HG02798 (cell line): ENCODE data around the gene PTPRN2.

ENCODE experiments used
- ATAC-seq: cut with Tn5 transposase; IDR thresholded peaks from one replicate; pipeline ENCODE4 v1.9.1; 2021; ENCODE audit warnings: mild to moderate bottlenecking; ENCODE audit not compliant: unreplicated experiment, poor library complexity

PTPRN2 gene

DNA sequence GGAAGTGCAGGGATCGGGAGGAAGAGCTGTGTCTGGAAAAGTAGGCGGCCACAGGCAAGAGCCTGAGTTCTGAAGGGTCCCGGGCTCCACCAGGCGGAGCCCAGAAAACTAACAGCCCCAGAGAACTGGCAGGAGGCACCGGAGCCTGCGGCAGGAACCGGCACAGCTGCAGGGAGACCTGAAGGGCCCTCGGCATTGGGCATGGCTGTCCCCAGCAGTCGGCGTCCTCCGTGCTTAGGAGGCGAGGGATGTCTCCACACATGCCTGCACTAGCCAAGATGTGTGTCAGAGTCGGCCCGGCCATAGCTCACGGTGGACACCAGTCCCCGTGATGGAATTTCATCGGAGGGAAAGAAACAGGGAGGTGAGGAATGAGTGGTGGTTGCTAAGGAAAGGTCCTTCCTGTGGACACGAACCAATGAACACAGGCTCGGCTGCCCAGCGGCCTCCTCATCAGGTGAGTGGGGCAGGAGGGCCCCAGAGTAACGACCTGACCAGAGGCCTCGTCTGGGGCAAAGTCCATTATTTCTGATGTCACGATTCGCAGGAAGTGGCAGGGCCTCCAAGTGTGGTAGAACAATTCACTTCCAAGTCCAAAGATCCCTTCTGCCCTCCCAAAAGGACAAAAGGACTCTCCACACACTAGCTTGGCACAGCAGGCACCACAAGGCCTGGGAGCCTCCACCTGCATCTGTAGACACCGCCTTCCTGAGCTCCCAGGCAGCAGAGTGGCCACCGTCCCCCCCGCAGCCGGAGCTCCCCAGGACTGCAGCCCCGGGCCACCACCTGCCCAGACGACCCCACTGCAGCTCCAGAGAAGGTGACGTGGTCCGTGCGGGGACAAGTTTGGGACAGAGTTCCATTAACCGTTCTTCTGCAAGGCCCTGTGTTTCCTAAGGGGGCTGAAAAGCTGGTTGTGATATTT is 444.2 kb downstream of the PTPRN2 start:
- no peak for ATAC-seq

DNA sequence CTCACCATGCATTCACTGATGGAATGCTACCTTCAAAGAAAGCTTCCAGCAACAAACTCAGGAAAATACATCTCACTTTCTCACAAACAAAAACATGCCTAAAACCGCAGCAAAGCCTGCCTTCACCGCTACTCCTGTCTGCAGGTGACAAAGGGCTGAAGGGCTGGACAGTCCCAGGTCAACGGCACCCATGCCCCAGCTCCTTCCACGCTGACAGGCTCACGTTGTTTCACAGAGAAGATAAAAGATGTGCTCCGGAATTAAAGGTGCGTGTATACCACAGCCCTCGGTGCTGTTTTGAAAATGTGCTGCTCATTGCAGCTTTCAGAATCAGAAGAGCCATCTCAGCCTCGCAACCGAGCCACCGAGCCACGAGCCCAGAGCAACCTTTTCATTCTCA is 445.0 kb downstream of the PTPRN2 start:
- ATAC-seq = no peak

DNA sequence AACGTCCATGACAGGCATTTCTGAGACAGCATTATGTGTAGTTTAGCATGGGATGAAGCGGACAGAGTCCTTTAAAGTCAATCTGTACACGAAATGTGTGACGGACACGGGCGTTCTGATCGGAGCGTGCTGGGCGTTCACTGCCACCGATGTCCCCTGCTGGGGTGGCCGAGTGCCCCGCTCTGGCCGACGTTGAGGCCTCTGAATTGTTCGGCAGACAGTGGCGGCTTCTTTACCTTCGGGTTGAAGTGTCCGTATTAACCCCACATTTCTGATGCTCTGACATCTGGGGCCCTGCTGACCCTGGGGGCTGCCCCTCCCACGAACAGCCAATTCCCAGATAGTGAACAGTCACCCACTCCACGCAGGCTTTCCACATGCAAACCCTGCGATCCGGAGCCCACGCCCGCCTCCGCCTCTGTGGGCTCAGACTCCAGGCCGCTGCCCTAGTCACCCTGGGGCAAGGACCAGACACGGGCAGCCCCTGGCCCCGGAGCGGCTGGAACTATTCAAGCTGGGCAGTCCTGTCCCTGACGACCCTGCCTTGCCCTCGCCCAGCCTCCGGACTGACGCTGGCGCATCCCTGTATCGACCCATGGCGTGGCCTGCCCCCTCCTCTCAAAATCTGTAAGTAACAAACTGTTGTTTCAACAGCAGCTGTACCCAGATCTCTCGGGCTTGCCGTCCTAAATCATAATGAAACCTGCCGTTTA is 445.7 kb downstream of the PTPRN2 start:
- no peak for ATAC-seq

DNA sequence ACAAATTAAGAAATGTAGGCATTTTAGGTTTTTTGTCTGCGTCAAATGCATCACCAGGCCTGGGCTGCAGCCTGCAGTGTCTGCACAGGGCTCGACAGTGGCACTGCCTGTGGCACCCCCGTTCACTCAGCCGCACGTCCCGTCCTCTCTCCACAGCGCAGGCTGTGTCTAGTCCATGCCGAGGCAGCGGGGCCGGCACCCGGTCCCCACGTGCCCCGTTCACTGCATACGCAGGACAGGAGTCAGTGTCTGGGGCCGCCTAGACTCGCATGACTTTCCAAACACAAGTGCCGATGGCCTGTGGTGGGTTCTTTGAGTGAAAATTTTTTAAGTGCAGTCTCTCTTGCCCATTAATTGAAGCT is 446.4 kb downstream of the PTPRN2 start:
- no peak for ATAC-seq

DNA sequence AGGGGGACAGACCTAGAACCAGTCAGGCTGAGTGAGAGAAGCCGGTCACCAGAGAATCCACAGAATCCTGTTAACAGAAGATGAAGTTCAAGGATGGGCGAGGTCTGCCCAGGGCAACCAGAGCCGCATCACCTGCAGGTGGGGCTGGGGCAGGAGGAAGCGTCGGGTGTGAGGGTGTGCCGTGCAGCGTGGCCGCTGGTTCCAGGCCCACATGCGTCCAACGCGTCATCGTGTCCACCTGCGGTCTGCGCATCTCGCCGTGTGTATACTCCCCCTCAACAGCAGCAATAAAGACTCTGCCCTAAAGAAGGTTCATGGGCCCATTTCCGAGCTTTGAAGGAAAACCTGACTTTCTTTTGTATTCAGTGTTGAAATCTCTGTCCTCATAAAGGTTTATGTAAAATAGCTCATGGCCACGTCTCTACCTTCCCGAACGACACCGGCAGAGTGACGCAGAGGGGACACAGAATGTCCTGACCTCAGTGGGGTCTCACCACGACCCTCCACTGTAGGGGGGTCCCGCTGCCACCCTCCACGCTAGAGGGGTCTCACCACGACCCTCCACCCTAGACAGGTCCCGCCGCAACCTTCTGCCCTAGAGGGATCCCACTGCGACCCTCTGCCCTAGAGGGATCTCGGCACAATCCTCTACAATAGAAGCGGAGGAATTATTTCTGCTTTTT is 446.9 kb downstream of the PTPRN2 start:
- ATAC-seq = no peak

DNA sequence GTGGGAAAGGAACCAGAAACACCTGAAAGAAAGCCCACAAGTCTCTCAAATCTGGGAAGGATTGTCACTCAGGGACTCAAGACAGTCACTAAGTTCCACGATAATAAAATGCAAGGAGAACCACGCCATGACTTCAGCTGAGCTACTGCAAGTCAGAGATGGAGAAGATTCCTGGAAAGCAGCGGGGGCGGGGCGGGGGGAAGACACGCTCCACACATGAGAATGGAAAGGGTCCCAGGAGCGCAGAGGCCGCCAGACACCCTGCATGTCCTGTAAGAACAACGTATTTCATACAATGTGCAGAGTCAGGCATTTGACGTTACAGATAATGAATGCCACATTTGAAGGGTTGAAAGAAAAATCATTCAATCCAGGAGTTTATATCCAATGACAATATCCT is 448.1 kb downstream of the PTPRN2 start:
- no peak for ATAC-seq

DNA sequence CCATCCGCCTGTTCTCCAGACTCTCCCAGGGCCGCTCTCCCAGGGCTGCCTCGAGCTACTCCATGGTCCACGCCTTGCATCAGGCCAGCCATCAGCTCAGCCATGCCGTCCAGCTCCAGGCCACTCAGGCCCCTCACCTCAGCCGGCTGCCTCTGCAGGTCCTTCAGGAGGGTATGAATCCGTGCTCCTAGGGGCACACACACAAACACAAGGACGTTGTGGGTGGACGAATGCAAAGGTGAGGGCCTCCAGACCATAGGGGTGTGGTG is 449.4 kb downstream of the PTPRN2 start:
- no peak for ATAC-seq

DNA sequence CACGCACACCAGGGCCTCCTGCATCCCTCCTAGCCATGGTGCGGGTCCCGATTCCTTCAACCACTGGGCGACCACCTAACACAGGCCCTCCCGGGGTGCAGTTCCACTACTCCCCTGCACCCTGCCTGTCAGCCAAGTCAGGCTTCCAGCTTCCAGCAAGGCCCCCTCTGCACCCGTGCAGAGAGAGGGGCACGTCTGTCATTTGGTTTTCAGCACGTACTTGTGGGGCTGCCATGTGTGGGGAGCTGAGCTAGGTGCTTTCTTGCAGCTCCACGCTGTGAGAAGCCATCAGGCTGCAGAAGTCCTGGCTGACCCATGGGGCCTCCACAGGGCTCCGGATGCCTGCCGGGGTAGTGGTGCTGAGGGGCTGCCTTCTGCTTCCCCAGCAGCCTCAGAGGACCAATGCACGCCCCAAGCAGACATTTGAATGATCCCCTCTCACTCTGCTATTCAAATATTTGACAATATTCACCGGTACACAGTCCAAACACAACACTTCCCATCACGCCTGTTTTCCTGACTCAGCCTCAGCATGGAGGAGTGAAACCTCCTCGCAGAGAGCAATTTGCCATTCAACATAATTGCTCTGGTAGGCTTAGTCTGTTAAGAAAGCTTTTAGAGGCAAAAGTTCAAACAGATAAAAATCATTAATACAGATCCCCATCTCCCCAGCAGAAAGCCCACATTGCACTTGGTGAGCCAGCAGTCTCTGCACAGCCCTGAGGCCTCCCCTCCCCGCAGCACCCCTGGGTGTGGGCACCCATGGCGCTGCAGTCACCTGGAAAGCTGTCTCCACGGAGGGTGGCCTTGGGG is 449.9 kb downstream of the PTPRN2 start:
- no peak for ATAC-seq

DNA sequence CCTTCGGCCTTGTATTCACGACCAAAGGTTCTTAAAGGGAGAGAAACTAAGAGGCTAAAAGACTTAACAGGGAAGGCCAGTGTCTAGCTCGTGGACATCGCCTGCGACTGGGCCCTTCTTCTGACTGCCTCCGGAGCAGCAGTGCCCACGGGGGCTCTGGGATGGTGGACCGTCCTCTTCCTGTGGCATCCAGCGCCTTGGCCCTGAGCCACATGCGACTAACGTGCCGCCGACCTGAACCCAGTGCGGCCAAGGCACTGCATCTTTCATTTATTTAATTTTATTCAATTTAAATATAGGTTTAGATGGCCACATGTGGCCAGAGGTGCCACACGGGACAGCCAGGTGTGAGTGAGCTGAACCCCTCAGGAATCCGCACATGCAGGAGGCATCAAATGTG is 451.7 kb downstream of the PTPRN2 start:
- no peak for ATAC-seq

DNA sequence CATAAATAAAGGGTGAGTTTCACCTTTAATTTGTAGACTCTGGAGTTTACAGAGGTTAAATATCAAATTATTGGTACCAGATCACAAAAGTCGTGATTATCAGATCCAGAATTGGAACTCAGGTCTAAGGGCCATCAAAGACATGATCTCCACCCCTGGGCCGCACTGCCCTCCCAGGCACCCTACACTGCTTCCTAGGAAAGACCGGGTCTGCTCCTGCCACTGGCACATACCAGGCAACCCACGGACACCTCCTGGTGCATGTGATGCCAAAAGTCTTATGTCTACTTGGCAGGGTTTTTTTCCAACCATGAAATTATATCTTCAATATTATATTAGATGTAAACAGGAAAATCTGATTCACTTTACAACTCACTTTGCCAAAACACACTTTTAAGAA is 452.8 kb downstream of the PTPRN2 start:
- ATAC-seq = no peak

DNA sequence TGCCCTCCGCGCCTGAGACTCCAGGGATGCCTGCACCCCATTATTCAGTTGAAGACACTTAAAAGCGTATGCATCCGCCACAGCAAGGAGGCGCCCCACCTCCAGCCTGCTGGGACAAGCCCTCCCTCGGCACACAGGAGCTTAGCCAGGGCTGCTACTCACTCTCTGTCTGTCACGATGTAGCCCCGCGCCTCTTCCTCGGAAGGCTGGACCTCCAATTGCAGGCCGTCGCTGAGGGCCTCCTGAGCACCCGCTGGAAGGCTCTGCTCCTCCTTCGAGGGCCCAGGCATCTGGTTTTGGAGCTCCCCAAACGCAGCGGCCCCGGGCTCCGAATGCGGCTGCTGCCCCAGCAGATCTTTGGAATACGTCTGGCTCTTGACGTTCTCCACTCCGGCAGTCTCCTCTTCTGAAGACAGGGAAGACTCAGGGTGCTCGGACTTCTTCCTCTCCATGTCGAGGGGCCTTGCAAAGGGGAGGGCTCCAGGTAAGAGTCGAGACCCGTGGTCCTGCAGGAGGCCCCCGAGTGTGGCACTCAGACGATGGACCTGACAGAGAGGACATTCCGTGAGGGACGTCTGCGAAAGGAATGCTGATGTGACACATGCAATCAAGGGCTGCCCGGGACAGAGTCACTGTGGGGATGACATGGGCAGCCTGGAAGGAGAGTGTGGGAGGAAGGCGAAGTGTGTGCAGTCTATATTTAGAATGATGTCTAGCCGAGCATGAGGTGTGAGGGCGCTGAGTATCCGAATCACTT is 453.9 kb downstream of the PTPRN2 start:
- ATAC-seq = no peak

DNA sequence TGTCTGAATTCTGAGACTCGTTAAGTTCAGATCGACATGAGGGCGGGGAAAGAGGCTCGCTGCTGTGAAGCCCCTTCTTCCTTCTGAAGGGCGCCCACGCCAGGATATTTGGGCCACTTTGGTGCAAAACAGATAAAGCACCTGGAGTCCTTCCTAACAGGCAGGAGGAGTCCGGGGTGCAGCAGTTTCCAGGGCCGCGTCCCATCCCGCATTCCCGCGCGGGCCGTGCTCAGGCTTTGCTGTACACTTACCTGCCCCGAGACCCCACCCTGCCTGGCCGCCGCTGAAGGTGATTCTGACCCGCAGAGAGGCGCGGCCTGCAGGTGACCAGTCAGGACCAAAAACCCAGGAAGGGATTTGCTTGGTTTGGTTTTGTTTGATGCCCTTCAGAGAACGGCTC is 454.6 kb downstream of the PTPRN2 start:
- no peak for ATAC-seq

DNA sequence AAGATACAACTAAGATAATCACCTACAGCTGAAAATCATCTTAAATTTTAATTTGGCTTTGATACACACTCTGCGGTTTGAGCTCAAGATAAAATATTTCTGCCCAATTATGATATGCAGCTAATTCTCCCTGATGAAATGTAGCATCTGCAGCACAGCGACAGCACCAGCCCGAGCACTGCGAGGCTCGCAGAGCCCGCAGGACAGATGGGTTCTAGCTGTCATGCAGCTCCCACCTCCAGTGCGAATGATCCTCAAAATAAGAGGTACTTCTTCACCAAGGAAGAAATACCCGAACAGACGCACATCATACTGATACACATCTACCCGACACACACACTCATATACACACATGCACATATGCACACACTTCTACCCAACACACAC is 457.6 kb downstream of the PTPRN2 start:
- ATAC-seq = no peak

DNA sequence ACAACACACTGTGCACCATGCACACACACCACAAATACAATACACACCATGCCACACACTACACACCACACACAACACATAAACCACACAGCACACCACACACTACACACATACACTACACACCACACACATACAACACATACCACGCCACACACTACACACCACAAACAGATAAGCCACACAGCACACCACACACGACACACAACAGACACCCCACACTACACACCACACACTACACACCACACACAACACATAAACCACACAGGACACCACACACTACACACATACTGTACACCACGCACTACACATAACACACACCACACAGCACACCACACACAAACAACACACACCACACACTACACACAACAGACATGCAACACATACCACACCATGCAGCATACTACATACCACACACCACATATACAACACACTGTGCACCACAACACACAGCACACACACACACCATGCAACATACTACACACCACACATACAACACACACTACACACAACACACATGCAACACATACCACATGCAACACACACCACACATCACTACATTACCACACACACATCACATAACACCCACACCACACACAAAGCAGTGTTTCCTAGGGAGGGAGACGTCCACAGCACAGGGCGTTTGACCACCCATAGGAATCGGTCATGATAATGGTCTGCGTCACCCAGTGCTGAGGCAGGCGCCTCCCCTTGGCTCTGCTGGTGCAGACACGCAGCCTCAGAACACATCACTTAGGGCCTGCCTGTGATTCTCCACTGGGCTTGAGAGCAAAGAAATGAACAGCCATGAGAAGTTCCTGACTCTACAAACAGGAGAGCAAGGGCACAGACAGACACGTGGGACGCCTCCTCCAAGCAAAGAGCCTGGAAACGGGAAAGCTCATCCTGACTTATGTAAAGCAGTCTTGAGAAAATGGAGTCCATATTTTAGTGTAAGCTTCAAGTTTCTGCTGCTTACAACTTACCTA is 458.3 kb downstream of the PTPRN2 start:
- ATAC-seq = no peak

DNA sequence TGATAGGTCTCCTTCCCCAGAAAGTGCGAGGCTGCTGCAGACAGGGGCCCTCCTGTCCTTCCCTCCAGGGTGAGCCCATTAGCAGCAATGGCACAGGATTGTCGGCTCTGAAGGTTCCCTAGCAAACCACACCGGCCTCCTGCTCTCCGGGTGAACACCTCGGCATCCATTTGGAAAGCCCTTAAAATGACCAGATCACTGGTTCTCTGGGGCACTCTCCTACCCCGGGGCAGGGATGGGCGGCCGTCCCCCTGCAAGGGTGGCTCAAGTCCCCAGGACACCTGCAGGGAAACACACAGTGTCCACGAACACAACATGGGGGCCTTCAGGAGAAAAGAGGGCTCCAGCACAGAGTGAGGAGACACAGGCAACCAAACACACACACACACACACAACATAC is 459.1 kb downstream of the PTPRN2 start:
- no peak for ATAC-seq

DNA sequence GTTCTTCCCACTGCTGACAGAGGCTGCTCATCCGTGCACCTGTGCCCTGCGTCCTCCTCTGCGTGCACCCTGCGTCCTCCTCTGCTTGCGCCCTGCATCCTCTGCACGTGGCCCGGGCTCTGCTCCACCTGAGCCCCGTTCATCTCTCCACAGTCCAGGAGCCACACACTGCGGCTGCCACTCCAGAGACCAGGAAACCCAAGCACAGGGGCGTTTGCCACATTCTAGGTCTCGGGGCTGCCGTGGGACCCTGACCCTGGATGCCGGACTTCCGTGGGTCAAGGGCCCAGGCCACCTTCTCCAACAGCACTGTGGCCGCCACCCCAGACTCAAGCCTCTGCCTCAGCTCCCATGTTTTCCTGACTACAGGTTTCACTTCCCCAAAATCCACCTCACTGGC is 460.4 kb downstream of the PTPRN2 start:
- ATAC-seq = no peak

DNA sequence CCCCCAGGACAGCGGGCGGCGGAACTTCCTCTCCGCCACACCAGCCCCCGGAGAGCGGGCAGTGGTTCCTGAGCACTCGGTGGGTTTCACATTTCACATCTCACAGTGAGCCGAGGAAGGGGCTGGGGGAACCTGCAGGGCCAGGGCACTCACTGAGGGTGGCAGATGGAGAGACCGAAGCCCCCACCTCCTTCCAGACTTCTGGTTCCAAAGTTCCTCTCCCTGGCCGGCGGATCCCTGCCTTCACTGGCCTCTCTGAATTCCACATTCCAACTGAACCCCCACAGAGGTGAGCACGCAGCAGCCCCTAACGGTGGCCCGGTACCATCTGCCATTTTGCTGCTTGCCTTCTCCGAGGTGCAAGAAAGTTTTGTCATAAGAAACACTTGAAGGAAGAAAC is 461.0 kb downstream of the PTPRN2 start:
- no peak for ATAC-seq

DNA sequence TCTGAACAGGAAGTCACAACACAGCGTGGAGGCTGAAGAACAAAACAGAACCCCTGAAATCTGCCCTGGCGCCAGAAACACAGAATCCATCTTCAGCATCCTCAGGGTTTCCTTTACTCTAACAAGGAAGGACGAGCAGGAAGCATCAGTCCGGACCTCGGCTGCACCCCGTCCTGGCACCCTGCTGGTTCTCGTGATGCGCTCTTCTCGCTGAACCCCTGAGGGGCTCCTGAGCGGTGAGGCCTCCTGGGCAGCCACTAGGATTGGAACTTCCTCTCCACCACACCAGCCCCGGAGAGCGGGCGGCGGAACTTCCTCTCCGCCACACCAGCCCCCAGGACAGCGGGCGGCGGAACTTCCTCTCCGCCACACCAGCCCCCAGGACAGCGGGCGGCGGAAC is 461.9 kb downstream of the PTPRN2 start:
- no peak for ATAC-seq

DNA sequence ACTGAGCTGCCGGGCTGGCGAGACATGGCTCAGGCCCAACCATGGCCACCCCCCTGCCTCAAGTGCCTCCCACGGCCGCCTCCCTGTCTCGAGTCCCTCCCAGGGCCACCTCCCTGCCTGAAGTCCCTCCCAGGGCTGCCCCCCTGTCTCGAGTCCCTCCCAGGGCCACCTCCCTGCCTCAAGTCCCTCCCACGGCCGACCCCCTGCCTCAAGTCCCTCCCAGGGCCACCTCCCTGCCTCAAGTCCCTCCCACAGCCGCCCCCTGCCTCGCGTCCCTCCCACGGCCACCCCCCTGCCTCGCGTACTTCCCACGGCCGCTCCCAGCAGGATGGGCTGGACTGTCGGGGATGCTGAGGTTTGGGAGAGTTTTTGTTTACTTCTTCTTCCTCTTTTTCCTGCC is 462.5 kb downstream of the PTPRN2 start:
- ATAC-seq = no peak
